HEK293 (cell line): Measurements from ENCODE around the gene AATF.

Experiments
- GFI1B ChIP-seq: fragments of 450-650 bp; formaldehyde crosslinking; IDR thresholded peaks from 2 replicates; pipeline ENCODE4 v1.5.1; 2016; ENCODE audit warnings: missing biosample characterization, missing genetic modification characterization
- KLF8 ChIP-seq: fragments of 450-650 bp; formaldehyde crosslinking; IDR thresholded peaks from 2 replicates; pipeline ENCODE4 v1.5.1; 2016; ENCODE audit warnings: missing biosample characterization, missing genetic modification characterization
- KLF9 ChIP-seq: fragments of 450-650 bp; formaldehyde crosslinking; IDR thresholded peaks from 2 replicates; pipeline ENCODE4 v1.5.1; 2016; ENCODE audit warnings: missing biosample characterization, missing genetic modification characterization, low read depth
- MZF1 ChIP-seq: fragments of 450-650 bp; formaldehyde crosslinking; IDR thresholded peaks from 2 replicates; pipeline ENCODE4 v1.5.1; 2017; ENCODE audit warnings: missing biosample characterization, missing genetic modification characterization, borderline replicate concordance
- OVOL3 ChIP-seq: fragments of 450-650 bp; formaldehyde crosslinking; IDR thresholded peaks from 2 replicates; pipeline ENCODE4 v1.5.1; 2016; ENCODE audit warnings: missing biosample characterization, missing genetic modification characterization
- PRDM4 ChIP-seq: fragments of 450-650 bp; formaldehyde crosslinking; IDR thresholded peaks from 2 replicates; pipeline ENCODE4 v1.5.1; 2017; ENCODE audit warnings: missing biosample characterization, missing genetic modification characterization
- PRDM6 ChIP-seq: fragments of 450-650 bp; formaldehyde crosslinking; IDR thresholded peaks from 2 replicates; pipeline ENCODE4 v1.5.1; 2017; ENCODE audit warnings: missing biosample characterization, missing genetic modification characterization
- SALL2 ChIP-seq: fragments of 450-650 bp; formaldehyde crosslinking; IDR thresholded peaks from 2 replicates; pipeline ENCODE4 v1.5.0; 2017; ENCODE audit warnings: missing biosample characterization, mild to moderate bottlenecking, missing genetic modification characterization, borderline replicate concordance
- SCRT2 ChIP-seq: fragments of 450-650 bp; formaldehyde crosslinking; IDR thresholded peaks from 2 replicates; pipeline ENCODE4 v1.5.1; 2016; ENCODE audit warnings: missing biosample characterization, missing genetic modification characterization
- SETDB1 ChIP-seq: IDR thresholded peaks from one replicate; pipeline ENCODE4 v1.6.1; 2017; ENCODE audit warnings: mild to moderate bottlenecking, low read length, moderate library complexity, mixed read lengths; ENCODE audit not compliant: insufficient read length
- YY1 ChIP-seq: fragments of 450-650 bp; formaldehyde crosslinking; IDR thresholded peaks from 2 replicates; pipeline ENCODE4 v1.5.1; 2018; ENCODE audit warnings: missing biosample characterization, missing genetic modification characterization
- ZBTB10 ChIP-seq: fragments of 450-650 bp; formaldehyde crosslinking; IDR thresholded peaks from 2 replicates; pipeline ENCODE4 v1.5.1; 2016; ENCODE audit warnings: missing biosample characterization, missing genetic modification characterization
- ZBTB7A ChIP-seq: fragments of 450-650 bp; formaldehyde crosslinking; IDR thresholded peaks from 2 replicates; pipeline ENCODE4 v1.5.1; 2016; ENCODE audit warnings: low read depth, missing biosample characterization, missing genetic modification characterization
- ZNF10 ChIP-seq: fragments of 450-650 bp; formaldehyde crosslinking; IDR thresholded peaks from 2 replicates; pipeline ENCODE4 v1.5.1; 2017; ENCODE audit warnings: missing biosample characterization, missing genetic modification characterization
- ZNF19 ChIP-seq: fragments of 450-650 bp; formaldehyde crosslinking; IDR thresholded peaks from 2 replicates; pipeline ENCODE4; 2016; ENCODE audit warnings: missing biosample characterization, missing genetic modification characterization, low read depth
- ZNF2 ChIP-seq: fragments of 450-650 bp; formaldehyde crosslinking; IDR thresholded peaks from 2 replicates; pipeline ENCODE4 v1.5.1; 2016; ENCODE audit warnings: missing biosample characterization, missing genetic modification characterization
- ZNF266 ChIP-seq: fragments of 450-650 bp; formaldehyde crosslinking; IDR thresholded peaks from 2 replicates; pipeline ENCODE4 v1.5.1; 2016; ENCODE audit warnings: missing biosample characterization, missing genetic modification characterization, low read depth
- ZNF292 ChIP-seq: fragments of 450-650 bp; formaldehyde crosslinking; IDR thresholded peaks from 2 replicates; pipeline ENCODE4 v1.5.1; 2016; ENCODE audit warnings: low read depth, missing biosample characterization, missing genetic modification characterization, borderline replicate concordance
- ZNF302 ChIP-seq: fragments of 450-650 bp; formaldehyde crosslinking; IDR thresholded peaks from 2 replicates; pipeline ENCODE4 v1.5.1; 2016; ENCODE audit warnings: missing biosample characterization, missing genetic modification characterization, low read depth
- ZNF335 ChIP-seq: fragments of 450-650 bp; formaldehyde crosslinking; conservative IDR thresholded peaks from 2 replicates; pipeline ENCODE4 v1.5.1; 2016; ENCODE audit warnings: missing biosample characterization, missing genetic modification characterization
- ZNF350 ChIP-seq: fragments of 450-650 bp; formaldehyde crosslinking; IDR thresholded peaks from 2 replicates; pipeline ENCODE4 v1.5.0; 2017; ENCODE audit warnings: missing biosample characterization, mild to moderate bottlenecking, missing genetic modification characterization
- ZNF423 ChIP-seq: fragments of 450-650 bp; formaldehyde crosslinking; IDR thresholded peaks from 2 replicates; pipeline ENCODE4 v1.5.1; 2016; ENCODE audit warnings: missing biosample characterization, missing genetic modification characterization
- ZNF433 ChIP-seq: fragments of 450-650 bp; formaldehyde crosslinking; IDR thresholded peaks from 2 replicates; pipeline ENCODE4 v1.5.1; 2016; ENCODE audit warnings: missing biosample characterization, missing genetic modification characterization, low read depth
- ZNF513 ChIP-seq: fragments of 450-650 bp; IDR thresholded peaks from 2 replicates; pipeline ENCODE4 v1.5.1; 2018; ENCODE audit warnings: missing biosample characterization, missing genetic modification characterization
- ZNF560 ChIP-seq: fragments of 450-650 bp; formaldehyde crosslinking; IDR thresholded peaks from 2 replicates; pipeline ENCODE4 v1.5.1; 2017; ENCODE audit warnings: missing biosample characterization, missing genetic modification characterization, borderline replicate concordance
- ZNF561 ChIP-seq: fragments of 450-650 bp; IDR thresholded peaks from 2 replicates; pipeline ENCODE4 v1.5.1; 2018; ENCODE audit warnings: missing biosample characterization, missing genetic modification characterization, borderline replicate concordance
- ZNF580 ChIP-seq: fragments of 450-650 bp; formaldehyde crosslinking; IDR thresholded peaks from 2 replicates; pipeline ENCODE4 v1.5.1; 2016; ENCODE audit warnings: missing biosample characterization, missing genetic modification characterization
- ZNF621 ChIP-seq: fragments of 450-650 bp; formaldehyde crosslinking; IDR thresholded peaks from 2 replicates; pipeline ENCODE4 v1.5.1; 2017; ENCODE audit warnings: missing biosample characterization, missing genetic modification characterization
- ZNF624 ChIP-seq: fragments of 450-650 bp; formaldehyde crosslinking; IDR thresholded peaks from 2 replicates; pipeline ENCODE4 v1.5.1; 2017; ENCODE audit warnings: missing biosample characterization, missing genetic modification characterization
- ZNF629 ChIP-seq: fragments of 450-650 bp; formaldehyde crosslinking; IDR thresholded peaks from 2 replicates; pipeline ENCODE4 v1.5.1; 2017; ENCODE audit warnings: missing biosample characterization, missing genetic modification characterization
- ZNF664 ChIP-seq: fragments of 450-650 bp; formaldehyde crosslinking; IDR thresholded peaks from 2 replicates; pipeline ENCODE4 v1.5.1; 2016; ENCODE audit warnings: missing biosample characterization, missing genetic modification characterization
- ZNF677 ChIP-seq: fragments of 450-650 bp; IDR thresholded peaks from 2 replicates; pipeline ENCODE4 v1.5.0; 2018; ENCODE audit warnings: missing biosample characterization, mild to moderate bottlenecking, missing genetic modification characterization, moderate library complexity
- ZNF747 ChIP-seq: fragments of 450-650 bp; formaldehyde crosslinking; IDR thresholded peaks from 2 replicates; pipeline ENCODE4 v1.5.1; 2016; ENCODE audit warnings: missing biosample characterization, missing genetic modification characterization
- ZNF777 ChIP-seq: fragments of 450-650 bp; formaldehyde crosslinking; IDR thresholded peaks from 2 replicates; pipeline ENCODE4 v1.5.1; 2017; ENCODE audit warnings: missing biosample characterization, missing genetic modification characterization, borderline replicate concordance
- ZNF843 ChIP-seq: fragments of 450-650 bp; formaldehyde crosslinking; IDR thresholded peaks from 2 replicates; pipeline ENCODE4 v1.5.1; 2016; ENCODE audit warnings: missing biosample characterization, missing genetic modification characterization

Gene AATF

GRCh38 chr17:37047631-37048104 is 98.9 kb downstream of the AATF start (continued):
- TF ChIP-seq ZNF621 (tag by site-specific recombination) (no peak), ZBTB10 (tag by site-specific recombination) (no peak), ZNF580 (no peak), ZNF560 (tag by site-specific recombination) (no peak), SCRT2 (tag by site-specific recombination) (no peak), YY1 (tag by site-specific recombination) (no peak), GFI1B (tag by site-specific recombination) (no peak), ZNF335 (tag by site-specific recombination) (no peak), ZNF664 (tag by site-specific recombination) (no peak), ZNF2 (tag by site-specific recombination) (peak; percentile 67; the same call in 1 of the 2 replicates), ZNF292 (tag by site-specific recombination) (no peak), ZNF629 (tag by site-specific recombination) (peak; percentile 28; the same call in 1 of the 2 replicates), ZNF10 (tag by site-specific recombination) (no peak), ZNF19 (tag by site-specific recombination) (no peak), ZNF302 (no peak), SALL2 (no peak), ZNF266 (tag by site-specific recombination) (no peak), ZNF513 (peak; percentile 81), KLF9 (tag by site-specific recombination) (no peak), ZNF433 (no peak), SETDB1 (no peak), ZNF423 (tag by site-specific recombination) (no peak), OVOL3 (tag by site-specific recombination) (no peak), ZNF843 (tag by site-specific recombination) (no peak; the same call in 1 of the 2 replicates), PRDM6 (tag by site-specific recombination) (no peak), MZF1 (tag by site-specific recombination) (no peak), ZNF677 (tag by site-specific recombination) (no peak), PRDM4 (tag by site-specific recombination) (no peak), ZNF624 (tag by site-specific recombination) (no peak), KLF8 (tag by site-specific recombination) (no peak), ZNF747 (tag by site-specific recombination) (no peak), ZNF777 (tag by site-specific recombination) (no peak), ZNF350 (no peak), ZNF561 (peak; percentile 53; the same call in 1 of the 2 replicates), ZBTB7A (tag by site-specific recombination) (no peak)
